NB4 (cell line): ENCODE measurements around the gene SPATA31D1.

Experiments
- DNase-seq: peaks from one replicate; pipeline ENCODE4 v3.0.0; 2010; ENCODE audit warnings: low read depth
- H3K4me3 ChIP-seq: one replicate; pipeline ENCODE4 v1.5.1; 2011; ENCODE audit warnings: mild to moderate bottlenecking, low read depth, low read length, moderate library complexity
- MYC ChIP-seq: IDR thresholded peaks from 2 replicates; pipeline ENCODE4 v1.6.1; 2011; ENCODE audit warnings: low read depth, low read length
- POLR2A ChIP-seq: IDR thresholded peaks from 2 replicates; pipeline ENCODE4 v1.6.1; 2011; ENCODE audit warnings: mild to moderate bottlenecking; ENCODE audit not compliant: insufficient read length; ENCODE audit errors: extremely low read depth
- TF ChIP-seq, protein P1 (sequence below): IDR thresholded peaks from 2 replicates; pipeline ENCODE4 v1.6.1; 2011; ENCODE audit warnings: low read depth, low read length
- TF ChIP-seq, protein P2 (sequence below): IDR thresholded peaks from one replicate; pipeline ENCODE4 v1.5.1; 2012; ENCODE audit warnings: low read depth, low read length

The SPATA31D1 gene

GRCh38 chr9:82038897-82039296, 50.3 kb downstream of the SPATA31D1 start:
- TF ChIP-seq, protein P1, sequence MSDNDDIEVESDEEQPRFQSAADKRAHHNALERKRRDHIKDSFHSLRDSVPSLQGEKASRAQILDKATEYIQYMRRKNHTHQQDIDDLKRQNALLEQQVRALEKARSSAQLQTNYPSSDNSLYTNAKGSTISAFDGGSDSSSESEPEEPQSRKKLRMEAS: no peak
- TF ChIP-seq, protein P2, sequence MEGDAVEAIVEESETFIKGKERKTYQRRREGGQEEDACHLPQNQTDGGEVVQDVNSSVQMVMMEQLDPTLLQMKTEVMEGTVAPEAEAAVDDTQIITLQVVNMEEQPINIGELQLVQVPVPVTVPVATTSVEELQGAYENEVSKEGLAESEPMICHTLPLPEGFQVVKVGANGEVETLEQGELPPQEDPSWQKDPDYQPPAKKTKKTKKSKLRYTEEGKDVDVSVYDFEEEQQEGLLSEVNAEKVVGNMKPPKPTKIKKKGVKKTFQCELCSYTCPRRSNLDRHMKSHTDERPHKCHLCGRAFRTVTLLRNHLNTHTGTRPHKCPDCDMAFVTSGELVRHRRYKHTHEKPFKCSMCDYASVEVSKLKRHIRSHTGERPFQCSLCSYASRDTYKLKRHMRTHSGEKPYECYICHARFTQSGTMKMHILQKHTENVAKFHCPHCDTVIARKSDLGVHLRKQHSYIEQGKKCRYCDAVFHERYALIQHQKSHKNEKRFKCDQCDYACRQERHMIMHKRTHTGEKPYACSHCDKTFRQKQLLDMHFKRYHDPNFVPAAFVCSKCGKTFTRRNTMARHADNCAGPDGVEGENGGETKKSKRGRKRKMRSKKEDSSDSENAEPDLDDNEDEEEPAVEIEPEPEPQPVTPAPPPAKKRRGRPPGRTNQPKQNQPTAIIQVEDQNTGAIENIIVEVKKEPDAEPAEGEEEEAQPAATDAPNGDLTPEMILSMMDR: no peak
- TF ChIP-seq MYC (no peak), POLR2A (no peak)
- no peak overlapping the region for H3K4me3 ChIP-seq
- no peak for DNase-seq
